NT2/D1 (cell line): ENCODE results near the gene TEF.

Experiments used
- DNase-seq: peaks from one replicate; pipeline ENCODE4 v3.0.0-alpha.2; 2011; ENCODE audit warnings: low read depth, low spot score
- H3K27me3 ChIP-seq: 2 replicates; pipeline ENCODE4 v1.6.0; 2011; ENCODE audit warnings: mild to moderate bottlenecking; ENCODE audit not compliant: insufficient read length, insufficient read depth
- H3K36me3 ChIP-seq: 2 replicates; pipeline ENCODE4 v1.6.1; 2011; ENCODE audit warnings: mild to moderate bottlenecking, low read length, mixed read lengths; ENCODE audit not compliant: insufficient read depth, insufficient read length
- H3K4me1 ChIP-seq: 2 replicates; pipeline ENCODE4 v1.5.1; 2011; ENCODE audit not compliant: insufficient read depth, insufficient read length
- H3K4me3 ChIP-seq: 2 replicates; pipeline ENCODE4 v1.5.1; 2011; ENCODE audit warnings: low read depth; ENCODE audit not compliant: insufficient read length
- H3K9ac ChIP-seq: 2 replicates; pipeline ENCODE4 v1.6.0; 2011; ENCODE audit warnings: low read depth; ENCODE audit not compliant: insufficient read length
- H3K9me3 ChIP-seq: 2 replicates; pipeline ENCODE4 v1.5.1; 2011; ENCODE audit warnings: mild to moderate bottlenecking, low read length; ENCODE audit not compliant: insufficient read depth
- SUZ12 ChIP-seq: IDR thresholded peaks from 2 replicates; pipeline ENCODE4 v1.6.1; 2011; ENCODE audit not compliant: insufficient read length, insufficient read depth; ENCODE audit errors: extremely low read depth
- YY1 ChIP-seq: IDR thresholded peaks from 2 replicates; pipeline ENCODE4 v1.6.1; 2011; ENCODE audit not compliant: insufficient read length, insufficient read depth
- ZNF274 ChIP-seq: IDR thresholded peaks from 2 replicates; pipeline ENCODE4 v1.6.1; 2011; ENCODE audit warnings: mild to moderate bottlenecking, low read depth, low read length

TEF gene

DNA sequence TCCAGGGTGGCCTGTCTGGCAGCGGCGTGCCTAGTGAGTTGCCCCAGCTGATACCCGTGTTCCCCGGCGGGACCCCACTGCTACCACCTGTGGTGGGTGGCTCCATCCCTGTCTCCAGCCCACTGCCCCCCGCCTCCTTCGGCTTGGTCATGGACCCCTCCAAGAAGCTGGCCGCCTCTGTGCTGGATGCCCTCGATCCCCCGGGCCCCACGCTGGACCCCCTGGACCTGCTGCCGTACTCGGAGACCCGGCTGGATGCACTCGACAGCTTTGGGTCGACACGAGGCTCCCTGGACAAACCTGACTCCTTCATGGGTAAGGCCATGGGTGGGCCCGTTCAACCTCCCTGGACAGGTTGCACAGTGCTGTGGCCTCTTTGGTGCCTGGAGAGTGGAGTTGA, 41.9 kb upstream of the TEF start:
- H3K4me3 ChIP-seq: no peak overlapping the region
- H3K27me3 ChIP-seq: no peaks in the 10 kb centered on the region
- TF ChIP-seq YY1: no peak
- no peak for TF ChIP-seq ZNF274
- TF ChIP-seq SUZ12: no peak
- H3K9ac ChIP-seq: no peak overlapping the region
- H3K9me3 ChIP-seq: no peaks in the 10 kb centered on the region
- H3K36me3 ChIP-seq: peaks cover 69% of the 10 kb centered on the region
- no peaks in the 10 kb centered on the region for H3K4me1 ChIP-seq
- no peak for DNase-seq

GRCh38 chr22:41340357-41340756, 41.4 kb upstream of the TEF start:
- no peaks in the 10 kb centered on the region for H3K4me1 ChIP-seq
- no peaks in the 10 kb centered on the region for H3K9me3 ChIP-seq
- H3K4me3 ChIP-seq: no peak overlapping the region
- TF ChIP-seq ZNF274 (no peak), SUZ12 (no peak), YY1 (no peak)
- H3K9ac ChIP-seq: no peak overlapping the region
- H3K36me3 ChIP-seq: peaks cover 67% of the 10 kb centered on the region
- H3K27me3 ChIP-seq: no peaks in the 10 kb centered on the region
- no peak for DNase-seq

- Histone ChIP-seq H3K9me3 (no peaks in the 10 kb centered on the region), H3K27me3 (no peaks in the 10 kb centered on the region), H3K4me1 (no peaks in the 10 kb centered on the region), H3K9ac (no peak overlapping the region), H3K4me3 (no peak overlapping the region), H3K36me3 (peaks cover 66% of the 10 kb centered on the region)
- DNase-seq: no peak
- TF ChIP-seq YY1 (no peak), ZNF274 (no peak), SUZ12 (no peak)
These were observed 40.7 kb upstream of the TEF start for GRCh38 chr22:41341012-41341411.

DNA sequence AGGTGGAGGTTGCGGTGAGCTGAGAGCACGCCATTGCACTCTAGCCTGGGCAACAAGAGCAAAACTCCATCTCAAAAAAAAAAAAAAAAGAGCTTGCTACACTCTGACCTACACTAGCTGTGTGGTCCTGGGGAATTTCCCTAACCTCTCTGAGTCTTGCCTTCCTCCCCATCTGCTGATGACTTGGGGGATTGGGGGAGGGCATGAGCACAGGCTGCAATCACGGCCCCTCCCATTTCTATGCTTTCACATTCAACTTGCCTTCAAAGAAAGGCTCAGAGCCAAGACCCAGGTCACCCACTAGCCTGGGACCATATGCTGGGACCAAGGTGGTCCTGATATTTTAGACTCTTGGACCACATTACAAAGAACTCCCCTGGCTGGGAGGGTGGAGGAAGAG, 39.8 kb upstream of the TEF start:
- Histone ChIP-seq H3K4me3 (no peak overlapping the region), H3K36me3 (peaks cover 74% of the 10 kb centered on the region), H3K4me1 (no peaks in the 10 kb centered on the region), H3K27me3 (no peaks in the 10 kb centered on the region), H3K9ac (no peak overlapping the region), H3K9me3 (no peaks in the 10 kb centered on the region)
- TF ChIP-seq ZNF274: no peak
- no peak for TF ChIP-seq YY1
- no peak for TF ChIP-seq SUZ12
- no peak for DNase-seq

- Histone ChIP-seq H3K36me3 (peaks cover 83% of the 10 kb centered on the region), H3K4me3 (no peak overlapping the region), H3K9ac (no peak overlapping the region), H3K4me1 (peaks cover 6% of the 10 kb centered on the region), H3K9me3 (no peaks in the 10 kb centered on the region), H3K27me3 (no peaks in the 10 kb centered on the region)
- TF ChIP-seq ZNF274 (no peak), SUZ12 (no peak), YY1 (no peak)
- DNase-seq: no peak
These were observed 38.4 kb upstream of the TEF start for GRCh38 chr22:41343300-41343699.

GRCh38 chr22:41343717-41344116, 38.0 kb upstream of the TEF start:
- H3K4me3 ChIP-seq: no peak overlapping the region
- H3K9me3 ChIP-seq: no peaks in the 10 kb centered on the region
- H3K27me3 ChIP-seq: no peaks in the 10 kb centered on the region
- no peak overlapping the region for H3K9ac ChIP-seq
- no peak for DNase-seq
- TF ChIP-seq ZNF274 (no peak), YY1 (no peak), SUZ12 (no peak)
- peaks cover 83% of the 10 kb centered on the region for H3K36me3 ChIP-seq
- peaks cover 6% of the 10 kb centered on the region for H3K4me1 ChIP-seq

GRCh38 chr22:41344189-41344788, 37.5 kb upstream of the TEF start:
- H3K36me3 ChIP-seq: peaks cover 84% of the 10 kb centered on the region
- no peak overlapping the region for H3K9ac ChIP-seq
- TF ChIP-seq YY1: no peak
- TF ChIP-seq SUZ12: no peak
- TF ChIP-seq ZNF274: no peak
- no peak overlapping the region for H3K4me3 ChIP-seq
- DNase-seq: no peak
- peaks cover 6% of the 10 kb centered on the region for H3K4me1 ChIP-seq
- no peaks in the 10 kb centered on the region for H3K9me3 ChIP-seq
- no peaks in the 10 kb centered on the region for H3K27me3 ChIP-seq

DNA sequence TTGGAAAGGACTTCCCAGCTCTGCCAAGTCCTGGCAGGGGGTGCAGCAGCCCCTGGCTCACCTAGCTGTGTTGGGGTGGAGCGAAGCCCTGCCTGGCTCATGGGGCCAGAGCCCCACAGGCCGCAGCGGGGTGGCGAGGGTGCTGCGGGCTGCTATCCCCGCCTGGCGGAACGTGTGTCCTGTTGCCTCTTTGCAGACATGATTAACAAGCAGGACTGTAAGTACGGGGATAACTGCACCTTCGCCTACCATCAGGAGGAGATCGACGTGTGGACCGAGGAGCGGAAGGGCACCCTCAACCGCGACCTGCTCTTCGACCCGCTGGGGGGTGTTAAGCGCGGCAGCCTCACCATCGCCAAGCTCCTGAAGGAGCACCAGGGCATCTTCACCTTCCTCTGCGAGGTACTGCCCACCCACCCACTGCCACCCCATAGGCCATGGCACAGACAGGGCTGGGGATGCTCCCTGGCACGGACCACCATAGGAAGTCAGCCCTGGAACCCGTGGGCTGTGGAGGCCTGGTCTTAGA, 35.9 kb upstream of the TEF start:
- Histone ChIP-seq H3K36me3 (peaks cover 85% of the 10 kb centered on the region), H3K27me3 (no peaks in the 10 kb centered on the region)
- TF ChIP-seq SUZ12 (no peak), YY1 (no peak), ZNF274 (no peak)

More for the DNA sequence above, 35.9 kb upstream of the TEF start:
- Histone ChIP-seq H3K4me1 (peaks cover 6% of the 10 kb centered on the region), H3K9ac (no peak overlapping the region), H3K9me3 (no peaks in the 10 kb centered on the region), H3K4me3 (no peak overlapping the region)
- DNase-seq: no peak
